Neutrophil (primary cell): Measurements from ENCODE around the gene LAIR1.

ENCODE experiments used
- H3K27ac ChIP-seq: fragments of 200-600 bp; sonication (generic); 2 replicates; pipeline ENCODE4 v1.5.1; 2016; ENCODE audit warnings: mild to moderate bottlenecking, moderate library complexity
- H3K27me3 ChIP-seq: fragments of 200-600 bp; sonication (generic); 2 replicates; pipeline ENCODE4 v1.6.0; 2016; ENCODE audit warnings: mild to moderate bottlenecking
- H3K36me3 ChIP-seq: fragments of 200-600 bp; sonication (generic); 2 replicates; pipeline ENCODE4 v1.5.1; 2017
- H3K4me1 ChIP-seq, 2 experiments: fragments of 200-600 bp in 1 of 2; sonication (generic) in 1 of 2; 1 replicate in 1 of 2; 2 replicates in 1 of 2; pipeline versions ENCODE4 v1.5.1 to v1.6.1; 2013 to 2016; ENCODE audit warnings: low read depth in 1 of 2, low read length in 1 of 2, mild to moderate bottlenecking in 1 of 2, moderate library complexity in 1 of 2; ENCODE audit not compliant: control insufficient read depth in 1 of 2, insufficient read depth in 1 of 2
- H3K4me3 ChIP-seq, 2 experiments: fragments of 200-600 bp in 1 of 2; sonication (generic) in 1 of 2; 1 replicate in 1 of 2; 2 replicates in 1 of 2; pipeline ENCODE4 v1.5.1; 2013 to 2016; ENCODE audit warnings: low read depth in 1 of 2, low read length in 1 of 2, mild to moderate bottlenecking in 1 of 2, moderate library complexity in 1 of 2
- H3K9me3 ChIP-seq: fragments of 200-600 bp; sonication (generic); 2 replicates; pipeline ENCODE4 v1.5.1; 2016
- CTCF ChIP-seq: fragments of 200-600 bp; sonication (generic); IDR thresholded peaks from 2 replicates; pipeline ENCODE4 v1.5.1; 2016; ENCODE audit warnings: antibody characterized with exemption

LAIR1 gene

GRCh38 chr19:54317965-54318240 is 46.8 kb downstream of the LAIR1 start:
- Histone ChIP-seq H3K27ac (peak overlapping the region; percentile 92), H3K36me3 (no peaks in the 10 kb centered on the region), H3K4me3 (peak overlapping the region; percentile 47 to 55), H3K27me3 (no peaks in the 10 kb centered on the region), H3K9me3 (no peaks in the 10 kb centered on the region), H3K4me1 (peaks cover 66 to 77% of the 10 kb centered on the region in 2 experiments)
- TF ChIP-seq CTCF = no peak

DNA sequence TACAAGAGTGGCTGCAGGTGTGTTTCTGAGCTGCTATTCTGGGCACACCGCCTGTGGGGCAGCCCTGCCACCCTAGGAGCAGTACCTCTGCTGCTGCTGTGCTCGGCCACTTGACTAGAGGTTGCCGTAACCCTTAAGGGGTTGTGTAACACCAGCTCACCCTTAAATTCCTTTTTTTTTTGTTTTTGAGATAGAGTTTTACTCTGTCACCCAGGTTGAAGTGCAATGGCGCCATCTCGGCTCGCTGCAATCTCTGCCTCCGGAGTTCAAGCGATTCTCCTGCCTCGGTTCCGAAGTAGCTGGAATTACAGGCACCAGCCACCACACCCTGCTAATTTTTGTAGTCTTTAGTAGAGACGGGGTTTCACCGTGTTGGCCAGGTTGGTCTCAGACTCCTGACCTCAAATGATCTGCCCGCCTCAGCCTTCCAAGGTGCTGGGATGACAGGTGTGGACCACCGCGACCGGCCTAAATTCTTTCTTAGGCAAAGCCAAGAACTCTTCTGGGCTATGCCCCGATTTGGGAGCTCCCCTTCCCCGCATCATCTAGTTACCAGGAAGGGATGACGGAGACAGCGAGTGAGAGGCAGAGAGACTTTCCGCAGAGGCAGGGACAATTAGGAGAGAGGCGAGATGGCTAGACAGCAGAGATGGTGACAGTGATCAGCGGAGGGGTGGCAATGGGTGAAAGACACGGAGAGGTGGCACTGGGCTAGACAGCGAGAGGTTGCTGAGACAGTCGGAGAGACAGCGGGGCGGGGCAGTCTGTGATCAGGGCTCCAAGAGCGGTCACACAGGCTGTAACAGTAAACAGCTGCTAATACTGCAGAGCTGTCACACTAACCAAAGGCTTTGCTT is 47.4 kb downstream of the LAIR1 start:
- H3K27me3 ChIP-seq = no peaks in the 10 kb centered on the region
- no peaks in the 10 kb centered on the region for H3K36me3 ChIP-seq
- peak overlapping the region; percentile 92 for H3K27ac ChIP-seq
- H3K9me3 ChIP-seq = no peaks in the 10 kb centered on the region
- peak; percentile 54 for TF ChIP-seq CTCF
- peak overlapping the region; percentile 47 to 55 for H3K4me3 ChIP-seq
- H3K4me1 ChIP-seq = peaks cover 71 to 83% of the 10 kb centered on the region in 2 experiments

GRCh38 chr19:54316746-54317107 is 48.0 kb downstream of the LAIR1 start:
- H3K9me3 ChIP-seq = no peaks in the 10 kb centered on the region
- H3K4me3 ChIP-seq = peak overlapping the region; percentile 47 to 55
- peaks cover 78 to 89% of the 10 kb centered on the region in 2 experiments for H3K4me1 ChIP-seq
- no peak for TF ChIP-seq CTCF
- peaks cover under 1% of the 10 kb centered on the region for H3K36me3 ChIP-seq
- H3K27ac ChIP-seq = peak overlapping the region; percentile 92
- H3K27me3 ChIP-seq = no peaks in the 10 kb centered on the region

DNA sequence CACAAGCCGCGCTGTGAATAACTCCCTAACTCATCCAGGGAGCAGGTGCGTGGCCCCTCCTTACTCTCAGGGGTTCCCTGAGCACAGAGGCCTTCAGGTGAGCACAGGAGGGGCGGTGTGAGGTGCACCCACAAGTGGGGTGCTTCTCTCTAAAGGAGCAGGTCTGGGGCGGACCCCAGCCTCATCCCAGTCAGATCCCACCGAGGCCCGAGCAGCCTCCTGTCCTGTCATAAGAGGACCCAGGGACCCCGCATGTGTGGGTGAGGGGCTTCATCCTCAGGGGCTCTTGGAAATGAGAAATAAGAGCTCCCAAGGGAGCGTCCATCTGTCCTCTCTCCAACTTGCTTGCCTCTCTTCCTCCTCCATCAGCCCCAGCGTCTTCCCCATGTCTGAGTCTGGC is 48.8 kb downstream of the LAIR1 start:
- Histone ChIP-seq H3K36me3 (peaks cover 8% of the 10 kb centered on the region), H3K27ac (peak overlapping the region; percentile 92), H3K9me3 (no peaks in the 10 kb centered on the region), H3K4me3 (peak overlapping the region; percentile 47 to 55), H3K27me3 (no peaks in the 10 kb centered on the region), H3K4me1 (peaks cover 85 to 96% of the 10 kb centered on the region in 2 experiments)
- TF ChIP-seq CTCF = no peak

GRCh38 chr19:54312436-54313377 is 52.0 kb downstream of the LAIR1 start, which contains the start of gene LILRA5:
LILRA5 (minus strand) TSS chr19:54313166; CDS start chr19:54313019, 147 bp downstream.
- Histone ChIP-seq H3K36me3 (peaks cover 38% of the 10 kb centered on the region), H3K27ac (peak within 1 kb of the TSS; percentile 89), H3K9me3 (no peaks in the 10 kb centered on the region), H3K4me1 (peaks cover 90 to 94% of the 10 kb centered on the region in 2 experiments), H3K27me3 (no peaks in the 10 kb centered on the region), H3K4me3 (peak within 1 kb of the TSS; percentile 81 to 98)
- TF ChIP-seq CTCF = no peak
